Gastrocnemius medialis (tissue), 4 donors: ENCODE measurements around the gene ERCC6.

Source experiments
- CTCF ChIP-seq, 5 experiments: fragments of 450-650 bp in 3 of 5; fragments of 200-600 bp in 2 of 5; sonication (generic) in 2 of 5; IDR thresholded peaks in 4 of 5; conservative IDR thresholded peaks in 1 of 5; 1 replicate in 4 of 5; 2 replicates in 1 of 5; pipeline ENCODE4 v1.5.1; 2016 to 2019; ENCODE audit warnings: antibody characterized with exemption in 5 of 5, mild to moderate bottlenecking in 3 of 5, moderate library complexity in 3 of 5
- POLR2A ChIP-seq, 2 donors: fragments of 450-650 bp; IDR thresholded peaks; one replicate each; pipeline ENCODE4 v1.6.1; 2017; ENCODE audit warnings: antibody characterized with exemption in 2 of 2, mild to moderate bottlenecking in 2 of 2, moderate library complexity in 2 of 2

GRCh38 chr10:49567810-49568209, 28.9 kb upstream of the ERCC6 start:
- TF ChIP-seq CTCF (IDR thresholded peaks at IDR 0.05 in 4 of 5, conservative IDR thresholded peaks at IDR 0.05 in 1 of 5): no peak
- TF ChIP-seq POLR2A (IDR thresholded peaks at IDR 0.05): no peak
